Measurements from ENCODE around the gene CCDC146. TPM values are rescaled to one million over a fixed set of nuclear protein-coding genes. Genes with fewer than 3 reads are reported as not detected.

CCDC146 gene
- total RNA-seq, 1 donor from 2014 or later = 5.6 TPM

DNA sequence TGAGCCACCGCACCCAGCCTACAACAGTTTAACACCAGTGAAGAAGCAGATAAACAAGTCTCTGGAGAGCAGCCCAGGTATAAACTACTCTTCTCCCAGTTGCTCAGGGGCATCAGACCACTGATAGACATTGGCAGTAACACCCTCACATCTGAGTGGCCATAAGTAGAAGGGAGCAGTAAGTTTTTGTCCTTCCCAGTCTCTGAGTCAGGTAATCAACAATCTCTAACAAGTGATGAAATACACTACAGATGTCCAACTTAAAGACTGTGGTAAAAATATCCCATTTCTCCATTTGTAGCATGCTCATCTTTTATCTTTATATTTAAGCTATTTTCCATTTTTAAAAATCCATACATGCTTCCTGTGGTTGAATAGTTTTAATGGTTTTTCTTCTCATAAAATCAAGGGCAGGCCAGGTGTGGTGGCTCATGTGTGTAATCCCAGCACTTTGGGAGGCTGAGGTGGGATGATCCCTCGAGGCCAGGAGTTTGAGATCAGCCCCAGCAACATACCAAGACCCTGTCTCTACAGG, 215.1 kb downstream of the CCDC146 start:
- no peaks in the 10 kb centered on the region for H3K36me3 ChIP-seq (ENCODE audit: control insufficient read depth, insufficient read depth, low read length)
- TF ChIP-seq, protein P1, sequence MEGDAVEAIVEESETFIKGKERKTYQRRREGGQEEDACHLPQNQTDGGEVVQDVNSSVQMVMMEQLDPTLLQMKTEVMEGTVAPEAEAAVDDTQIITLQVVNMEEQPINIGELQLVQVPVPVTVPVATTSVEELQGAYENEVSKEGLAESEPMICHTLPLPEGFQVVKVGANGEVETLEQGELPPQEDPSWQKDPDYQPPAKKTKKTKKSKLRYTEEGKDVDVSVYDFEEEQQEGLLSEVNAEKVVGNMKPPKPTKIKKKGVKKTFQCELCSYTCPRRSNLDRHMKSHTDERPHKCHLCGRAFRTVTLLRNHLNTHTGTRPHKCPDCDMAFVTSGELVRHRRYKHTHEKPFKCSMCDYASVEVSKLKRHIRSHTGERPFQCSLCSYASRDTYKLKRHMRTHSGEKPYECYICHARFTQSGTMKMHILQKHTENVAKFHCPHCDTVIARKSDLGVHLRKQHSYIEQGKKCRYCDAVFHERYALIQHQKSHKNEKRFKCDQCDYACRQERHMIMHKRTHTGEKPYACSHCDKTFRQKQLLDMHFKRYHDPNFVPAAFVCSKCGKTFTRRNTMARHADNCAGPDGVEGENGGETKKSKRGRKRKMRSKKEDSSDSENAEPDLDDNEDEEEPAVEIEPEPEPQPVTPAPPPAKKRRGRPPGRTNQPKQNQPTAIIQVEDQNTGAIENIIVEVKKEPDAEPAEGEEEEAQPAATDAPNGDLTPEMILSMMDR (IDR thresholded peaks at IDR 0.05; ENCODE audit: insufficient read depth, low read length, poor library complexity, severe bottlenecking) = no peak
- no peak for DNase-seq (ENCODE audit: low read depth)

DNA sequence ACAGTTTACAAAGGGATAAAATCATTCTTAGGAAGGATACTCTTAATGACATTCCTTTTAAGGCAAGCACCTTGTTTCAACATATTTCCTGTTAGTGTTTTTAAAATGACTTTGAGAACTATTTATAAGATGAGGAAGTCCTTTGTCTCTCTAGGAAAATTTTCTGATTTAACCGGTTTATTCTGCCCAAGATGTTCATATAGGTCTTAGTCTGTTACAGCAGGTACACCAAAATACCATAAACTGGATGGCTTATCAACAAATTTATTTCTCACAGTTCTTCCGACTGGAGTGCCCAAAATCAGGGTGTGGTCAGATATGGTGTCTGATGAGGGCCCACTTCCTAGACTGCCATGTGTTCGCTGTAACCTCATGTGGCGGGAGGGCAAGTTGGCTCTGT, 215.8 kb downstream of the CCDC146 start:
- H3K4me3 ChIP-seq (ENCODE audit: low read depth, low read length) = no peak overlapping the region
- no peak for DNase-seq (ENCODE audit: low read depth)
- no peaks in the 10 kb centered on the region for H3K27me3 ChIP-seq (ENCODE audit: control insufficient read depth, insufficient read depth, low read length)
- H3K36me3 ChIP-seq (ENCODE audit: control insufficient read depth, insufficient read depth, low read length) = no peaks in the 10 kb centered on the region
- TF ChIP-seq, protein P1 (IDR thresholded peaks at IDR 0.05; ENCODE audit: insufficient read depth, low read length, poor library complexity, severe bottlenecking) = no peak

More for the DNA sequence above, 215.1 kb downstream of the CCDC146 start:
- H3K4me3 ChIP-seq (ENCODE audit: low read depth, low read length) = no peak overlapping the region
- no peaks in the 10 kb centered on the region for H3K27me3 ChIP-seq (ENCODE audit: control insufficient read depth, insufficient read depth, low read length)

DNA sequence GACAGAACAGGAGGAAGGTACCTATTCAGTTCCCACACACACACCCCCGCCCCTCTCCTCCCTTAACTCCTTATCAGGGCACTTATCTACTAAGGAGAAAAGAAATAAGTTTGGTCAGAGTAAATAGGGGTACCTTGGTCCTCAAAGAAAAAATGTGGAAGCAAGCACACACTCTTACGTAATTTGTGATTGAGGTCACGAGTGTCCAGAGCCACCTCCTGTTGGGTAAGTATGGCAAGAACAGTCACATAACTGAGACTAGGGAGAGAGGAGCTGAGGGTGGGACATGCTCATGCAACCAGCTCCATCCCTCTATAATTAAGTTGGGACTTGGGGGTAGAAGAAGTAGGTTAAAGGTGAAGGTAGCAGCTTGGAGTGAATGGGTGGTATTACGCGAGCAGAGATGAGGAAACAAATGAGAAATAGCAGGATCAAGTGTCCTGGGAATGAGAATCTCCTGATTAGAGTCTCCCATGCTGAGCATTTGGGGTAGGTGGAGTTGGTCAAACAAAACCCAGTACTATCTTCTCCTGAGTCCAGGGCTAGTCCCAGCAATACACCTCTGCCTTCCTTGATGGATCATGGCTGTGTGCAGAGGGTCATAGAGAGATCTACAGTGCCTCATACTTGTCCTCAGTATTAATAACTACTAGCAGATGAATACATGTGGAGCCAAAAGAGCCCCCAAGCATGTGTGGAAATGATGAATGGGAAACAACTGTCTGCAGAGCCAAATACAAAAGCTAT, 216.6 kb downstream of the CCDC146 start:
- no peak for DNase-seq (ENCODE audit: low read depth)
- H3K36me3 ChIP-seq (ENCODE audit: control insufficient read depth, insufficient read depth, low read length) = no peaks in the 10 kb centered on the region
- H3K4me3 ChIP-seq (ENCODE audit: low read depth, low read length) = no peak overlapping the region
- no peaks in the 10 kb centered on the region for H3K27me3 ChIP-seq (ENCODE audit: control insufficient read depth, insufficient read depth, low read length)
- TF ChIP-seq, protein P1 (IDR thresholded peaks at IDR 0.05; ENCODE audit: insufficient read depth, low read length, poor library complexity, severe bottlenecking) = no peak

DNA sequence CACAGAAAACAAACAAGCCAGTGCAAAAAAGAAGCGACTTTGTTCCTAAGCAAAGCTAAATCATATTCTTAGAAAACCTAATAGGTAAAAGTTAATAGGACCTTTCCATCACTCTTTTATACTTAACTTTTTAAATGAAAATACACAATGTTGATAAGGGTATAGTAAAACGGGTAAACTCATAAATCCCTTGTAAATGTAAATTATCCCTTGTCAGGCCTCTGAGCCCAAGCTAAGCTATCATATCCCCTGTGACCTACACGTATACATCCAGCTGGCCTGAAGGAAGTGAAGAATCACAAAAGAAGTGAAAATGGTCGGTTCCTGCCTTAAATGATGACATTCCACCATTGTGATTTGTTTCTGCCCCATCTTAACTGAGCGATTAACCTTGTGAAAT, 217.3 kb downstream of the CCDC146 start:
- no peak for DNase-seq (ENCODE audit: low read depth)
- no peaks in the 10 kb centered on the region for H3K27me3 ChIP-seq (ENCODE audit: control insufficient read depth, insufficient read depth, low read length)
- H3K4me3 ChIP-seq (ENCODE audit: low read depth, low read length) = no peak overlapping the region
- H3K36me3 ChIP-seq (ENCODE audit: control insufficient read depth, insufficient read depth, low read length) = no peaks in the 10 kb centered on the region
- TF ChIP-seq, protein P1 (IDR thresholded peaks at IDR 0.05; ENCODE audit: insufficient read depth, low read length, poor library complexity, severe bottlenecking) = no peak

Other genes with a start within 250 kb of the CCDC146 start
- not detected in 2 replicates for gene SPDYE17, start 90.3 kb upstream of the CCDC146 start, total RNA-seq
- 0.08 TPM in 1 of 2 replicates, not detected in the other for gene SPDYE18, start 60.1 kb upstream of the CCDC146 start, total RNA-seq
- gene FGL2, start 77.2 kb downstream of the CCDC146 start, total RNA-seq = 0.13 and 0.21 TPM in 2 replicates